HepG2 (cell line): ENCODE measurements around the gene ERP44.

Experiments used
- KAT2B ChIP-seq: fragments of 150-350 bp; IDR thresholded peaks from 2 replicates; pipeline ENCODE4 v1.6.1; 2014; ENCODE audit warnings: low read depth, low read length, borderline replicate concordance
- RELA ChIP-seq: sonication (generic); formaldehyde crosslinking; IDR thresholded peaks from 2 replicates; pipeline ENCODE4 v1.4.0; 2020; ENCODE audit warnings: missing genetic modification reagents
- TCF7 ChIP-seq: sonication (generic); IDR thresholded peaks from 2 replicates; pipeline ENCODE4 v1.6.1; 2016; ENCODE audit warnings: antibody characterized with exemption, low read depth
- TEAD3 ChIP-seq: optimal IDR thresholded peaks from 2 replicates; pipeline ENCODE3; 2016; ENCODE audit warnings: borderline replicate concordance

GRCh38 chr9:100083448-100084127 is 15.2 kb downstream of the ERP44 start:
- no peak for TF ChIP-seq TCF7
- TF ChIP-seq RELA: no peak
- TF ChIP-seq TEAD3 (CRISPR knock-in tag): no peak
- no peak for TF ChIP-seq KAT2B
